Upper lobe of left lung (tissue), 4 donors: Measurements from ENCODE around the gene TBX1.

Source experiments
- POLR2A ChIP-seq, 4 donors: fragments of 450-650 bp; IDR thresholded peaks; one replicate each; pipeline ENCODE4 v1.5.1; 2016 to 2017; ENCODE audit warnings: antibody characterized with exemption in 4 of 4, mild to moderate bottlenecking in 2 of 4
- POLR2AphosphoS5 ChIP-seq, 2 donors: sonication (generic); formaldehyde crosslinking; IDR thresholded peaks; one replicate each; pipeline ENCODE4 v1.5.1; 2017; ENCODE audit warnings: antibody characterized with exemption in 2 of 2
- TF ChIP-seq, protein P1 (sequence below), 6 experiments: fragments of 450-650 bp in 4 of 6; fragments of 200-600 bp in 2 of 6; sonication (generic) in 2 of 6; IDR thresholded peaks; one replicate each; pipeline ENCODE4 v1.5.1; 2016 to 2019; ENCODE audit warnings: antibody characterized with exemption in 6 of 6

DNA sequence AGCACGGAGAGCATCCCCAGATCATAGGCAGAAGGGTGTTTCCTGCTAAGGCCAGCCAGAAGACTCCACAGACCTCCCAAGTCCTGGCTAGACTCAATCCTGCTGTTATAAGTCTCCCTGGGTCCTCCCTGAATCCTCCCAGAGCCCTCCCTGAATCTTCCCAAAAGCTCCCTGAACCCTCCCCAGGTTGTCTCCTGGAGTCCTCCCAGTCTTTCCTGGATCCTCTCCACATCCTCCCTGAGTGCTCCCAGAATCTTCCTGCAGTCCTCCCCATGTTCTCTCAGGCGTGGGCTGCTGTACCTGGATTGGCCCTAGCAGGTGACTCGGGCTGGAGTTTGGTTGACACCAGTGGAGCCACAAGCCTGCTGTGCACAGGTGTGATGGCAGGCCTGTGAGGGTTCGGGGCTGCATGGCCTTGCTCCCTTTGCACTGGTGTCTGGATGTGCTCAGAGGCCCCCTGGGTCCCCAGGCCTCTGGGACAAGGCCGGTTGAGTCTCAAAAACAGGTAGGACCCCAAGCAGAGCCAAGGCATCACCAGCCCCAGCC is 25.7 kb upstream of the TBX1 start:
- TF ChIP-seq, protein P1, sequence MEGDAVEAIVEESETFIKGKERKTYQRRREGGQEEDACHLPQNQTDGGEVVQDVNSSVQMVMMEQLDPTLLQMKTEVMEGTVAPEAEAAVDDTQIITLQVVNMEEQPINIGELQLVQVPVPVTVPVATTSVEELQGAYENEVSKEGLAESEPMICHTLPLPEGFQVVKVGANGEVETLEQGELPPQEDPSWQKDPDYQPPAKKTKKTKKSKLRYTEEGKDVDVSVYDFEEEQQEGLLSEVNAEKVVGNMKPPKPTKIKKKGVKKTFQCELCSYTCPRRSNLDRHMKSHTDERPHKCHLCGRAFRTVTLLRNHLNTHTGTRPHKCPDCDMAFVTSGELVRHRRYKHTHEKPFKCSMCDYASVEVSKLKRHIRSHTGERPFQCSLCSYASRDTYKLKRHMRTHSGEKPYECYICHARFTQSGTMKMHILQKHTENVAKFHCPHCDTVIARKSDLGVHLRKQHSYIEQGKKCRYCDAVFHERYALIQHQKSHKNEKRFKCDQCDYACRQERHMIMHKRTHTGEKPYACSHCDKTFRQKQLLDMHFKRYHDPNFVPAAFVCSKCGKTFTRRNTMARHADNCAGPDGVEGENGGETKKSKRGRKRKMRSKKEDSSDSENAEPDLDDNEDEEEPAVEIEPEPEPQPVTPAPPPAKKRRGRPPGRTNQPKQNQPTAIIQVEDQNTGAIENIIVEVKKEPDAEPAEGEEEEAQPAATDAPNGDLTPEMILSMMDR (IDR thresholded peaks at IDR 0.05): no peak
- TF ChIP-seq POLR2A (IDR thresholded peaks at IDR 0.05) (no peak), POLR2AphosphoS5 (IDR thresholded peaks at IDR 0.05) (no peak)
